Nephron progenitor cell (in vitro differentiated cells): ENCODE measurements around the gene MPP4.
"Not testable (repeated sequence)": the region's sequence is repeated elsewhere in the genome, so short reads cannot be mapped to it uniquely, and the experiment has no call there.

Source experiments
- DNase-seq: peaks from one replicate; pipeline ENCODE4 v3.0.0; 2021
- H3K27ac Mint-ChIP-seq: 2 replicates; pipeline ENCODE4 v1.8.0; 2021; ENCODE audit warnings: mild to moderate bottlenecking, moderate library complexity, mixed read lengths
- H3K27me3 Mint-ChIP-seq: 2 replicates; pipeline ENCODE4 v1.8.0; 2021; ENCODE audit warnings: mild to moderate bottlenecking, low read depth, mixed read lengths; ENCODE audit not compliant: poor library complexity
- H3K36me3 Mint-ChIP-seq: 2 replicates; pipeline ENCODE4 v1.8.0; 2021; ENCODE audit warnings: low read depth, mixed read lengths
- H3K4me1 Mint-ChIP-seq: 2 replicates; pipeline ENCODE4 v1.8.0; 2021; ENCODE audit warnings: mixed read lengths
- H3K4me3 Mint-ChIP-seq: 2 replicates; pipeline ENCODE4 v1.8.0; 2021; ENCODE audit warnings: mild to moderate bottlenecking, moderate library complexity, mixed read lengths
- H3K9me3 Mint-ChIP-seq: 2 replicates; pipeline ENCODE4 v1.8.0; 2021; ENCODE audit warnings: mild to moderate bottlenecking, moderate library complexity, mixed read lengths
- TF ChIP-seq, protein P1 (sequence below): fragments of 200-600 bp; sonication (generic); IDR thresholded peaks from 2 replicates; pipeline ENCODE4 v1.5.0; 2021; ENCODE audit warnings: antibody characterized with exemption

The MPP4 gene

GRCh38 chr2:201673546-201673945, 24.9 kb downstream of the MPP4 start:
- Mint-ChIP-seq H3K27ac (no peak overlapping the region), H3K9me3 (peaks cover 4% of the 10 kb centered on the region), H3K27me3 (peaks cover 7% of the 10 kb centered on the region), H3K4me1 (peaks cover 5% of the 10 kb centered on the region), H3K4me3 (no peak overlapping the region), H3K36me3 (no peaks in the 10 kb centered on the region)
- DNase-seq: no peak
- TF ChIP-seq, protein P1, sequence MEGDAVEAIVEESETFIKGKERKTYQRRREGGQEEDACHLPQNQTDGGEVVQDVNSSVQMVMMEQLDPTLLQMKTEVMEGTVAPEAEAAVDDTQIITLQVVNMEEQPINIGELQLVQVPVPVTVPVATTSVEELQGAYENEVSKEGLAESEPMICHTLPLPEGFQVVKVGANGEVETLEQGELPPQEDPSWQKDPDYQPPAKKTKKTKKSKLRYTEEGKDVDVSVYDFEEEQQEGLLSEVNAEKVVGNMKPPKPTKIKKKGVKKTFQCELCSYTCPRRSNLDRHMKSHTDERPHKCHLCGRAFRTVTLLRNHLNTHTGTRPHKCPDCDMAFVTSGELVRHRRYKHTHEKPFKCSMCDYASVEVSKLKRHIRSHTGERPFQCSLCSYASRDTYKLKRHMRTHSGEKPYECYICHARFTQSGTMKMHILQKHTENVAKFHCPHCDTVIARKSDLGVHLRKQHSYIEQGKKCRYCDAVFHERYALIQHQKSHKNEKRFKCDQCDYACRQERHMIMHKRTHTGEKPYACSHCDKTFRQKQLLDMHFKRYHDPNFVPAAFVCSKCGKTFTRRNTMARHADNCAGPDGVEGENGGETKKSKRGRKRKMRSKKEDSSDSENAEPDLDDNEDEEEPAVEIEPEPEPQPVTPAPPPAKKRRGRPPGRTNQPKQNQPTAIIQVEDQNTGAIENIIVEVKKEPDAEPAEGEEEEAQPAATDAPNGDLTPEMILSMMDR: no peak

- not testable (repeated sequence) for DNase-seq, H3K9me3 Mint-ChIP-seq, H3K4me3 Mint-ChIP-seq, H3K36me3 Mint-ChIP-seq, H3K4me1 Mint-ChIP-seq, H3K27me3 Mint-ChIP-seq, H3K27ac Mint-ChIP-seq
These were observed 27.2 kb downstream of the MPP4 start for GRCh38 chr2:201671205-201671604.

DNA sequence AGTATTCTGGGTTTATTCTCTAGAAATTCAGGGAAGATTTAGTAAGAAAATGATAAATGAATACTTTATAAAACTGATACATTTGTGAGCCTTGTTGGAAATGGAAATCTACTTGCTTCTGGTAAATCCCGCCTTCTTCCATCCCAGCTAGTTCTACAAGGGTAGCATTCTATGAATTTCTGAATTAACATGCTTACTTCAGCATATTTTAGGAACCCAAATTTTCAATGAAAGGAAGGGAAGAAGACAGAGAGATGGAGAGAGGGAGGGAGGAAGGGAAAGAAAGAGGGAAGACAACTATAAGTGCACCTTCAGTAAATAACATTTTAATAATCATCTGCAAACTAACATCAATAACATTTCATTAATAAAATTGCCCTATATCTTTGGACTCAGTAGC, 28.6 kb downstream of the MPP4 start:
- peaks cover 8% of the 10 kb centered on the region for H3K4me1 Mint-ChIP-seq
- no peak overlapping the region for H3K4me3 Mint-ChIP-seq
- TF ChIP-seq, protein P1: no peak
- DNase-seq: no peak
- H3K27ac Mint-ChIP-seq: no peak overlapping the region
- H3K9me3 Mint-ChIP-seq: peaks cover 5% of the 10 kb centered on the region
- H3K27me3 Mint-ChIP-seq: peaks cover 7% of the 10 kb centered on the region
- no peaks in the 10 kb centered on the region for H3K36me3 Mint-ChIP-seq

DNA sequence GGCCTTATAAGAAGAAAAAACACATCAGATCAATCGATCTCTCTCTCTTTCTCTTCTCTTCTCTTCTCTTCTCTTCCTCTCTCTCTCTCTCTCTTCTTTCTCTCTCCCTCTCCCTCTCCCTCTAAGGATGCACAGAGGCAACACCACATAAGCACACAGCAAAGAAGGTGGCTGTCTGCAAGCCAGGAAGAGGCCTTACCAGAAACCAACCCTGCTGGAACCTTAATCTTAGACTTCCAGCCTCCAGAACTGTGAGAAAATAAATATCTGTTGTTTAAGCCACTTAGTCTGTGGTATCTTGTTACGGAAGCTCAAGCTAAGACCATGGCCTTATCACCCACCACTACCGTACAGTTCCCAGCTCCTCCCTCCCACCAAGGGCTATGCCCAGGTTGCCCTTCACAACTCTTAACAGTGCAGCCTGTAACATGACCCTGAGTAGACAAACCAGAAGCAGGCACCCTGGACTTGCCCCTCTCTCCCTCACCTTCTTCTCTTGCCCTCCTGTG, 30.0 kb downstream of the MPP4 start:
- TF ChIP-seq, protein P1: no peak
- Mint-ChIP-seq H3K4me1 (peaks cover 8% of the 10 kb centered on the region), H3K27ac (peak overlapping the region; percentile 37), H3K4me3 (no peak overlapping the region), H3K9me3 (peaks cover 8% of the 10 kb centered on the region), H3K36me3 (no peaks in the 10 kb centered on the region), H3K27me3 (peaks cover 7% of the 10 kb centered on the region)
- DNase-seq: no peak

DNA sequence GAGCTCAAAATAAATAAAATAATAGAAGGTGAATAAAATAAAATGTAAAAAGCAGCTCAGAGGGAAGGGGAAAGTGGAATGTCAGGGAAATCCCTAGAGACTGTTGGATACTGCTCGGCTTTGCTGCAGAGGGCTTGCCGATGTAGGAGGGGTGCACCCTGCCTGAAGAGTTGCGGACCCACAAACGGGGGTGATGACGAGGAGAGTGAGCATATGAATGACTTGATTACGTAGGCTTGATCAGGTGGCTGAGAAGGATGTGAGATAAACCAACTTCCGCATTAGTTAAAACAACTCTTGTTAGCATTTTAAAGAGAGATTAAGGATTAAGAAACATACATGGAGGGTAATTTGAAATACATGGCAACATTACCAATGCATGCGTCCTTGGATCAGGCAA, 34.1 kb downstream of the MPP4 start:
- H3K36me3 Mint-ChIP-seq: no peaks in the 10 kb centered on the region
- H3K27ac Mint-ChIP-seq: no peak overlapping the region
- no peak for DNase-seq
- H3K9me3 Mint-ChIP-seq: peaks cover 4% of the 10 kb centered on the region
- TF ChIP-seq, protein P1: no peak
- no peaks in the 10 kb centered on the region for H3K27me3 Mint-ChIP-seq
- peaks cover 8% of the 10 kb centered on the region for H3K4me1 Mint-ChIP-seq
- no peak overlapping the region for H3K4me3 Mint-ChIP-seq

DNA sequence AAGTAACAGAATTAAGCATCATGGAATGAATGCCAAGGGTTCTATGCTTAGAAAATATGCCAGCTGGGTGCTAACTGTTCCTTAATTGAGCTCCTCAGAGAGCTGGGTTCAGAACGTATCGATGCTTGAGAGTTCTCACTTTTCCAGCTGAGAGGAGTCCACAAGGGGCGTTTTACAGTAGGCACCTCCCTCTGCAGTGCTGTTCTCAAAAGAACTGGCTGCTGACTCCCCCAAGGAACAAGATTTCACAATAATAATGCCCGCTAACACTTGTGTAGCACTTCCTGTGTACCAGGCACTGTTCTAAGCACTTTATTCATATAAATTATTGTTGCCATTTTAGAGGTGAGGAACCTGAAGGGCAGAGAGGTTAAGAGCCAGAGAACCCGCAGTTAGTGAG, 37.1 kb downstream of the MPP4 start:
- H3K27ac Mint-ChIP-seq: no peak overlapping the region
- peaks cover 4% of the 10 kb centered on the region for H3K9me3 Mint-ChIP-seq
- no peak for DNase-seq
- no peak overlapping the region for H3K4me3 Mint-ChIP-seq
- H3K4me1 Mint-ChIP-seq: peaks cover 10% of the 10 kb centered on the region
- TF ChIP-seq, protein P1: no peak
- H3K27me3 Mint-ChIP-seq: peaks cover 9% of the 10 kb centered on the region
- H3K36me3 Mint-ChIP-seq: no peaks in the 10 kb centered on the region
